SK-N-MC (cell line): ENCODE measurements around the gene ZNF787.

ENCODE experiments used
- EZH2 ChIP-seq: fragments of 200-600 bp; sonication (generic); IDR thresholded peaks from one replicate; pipeline ENCODE4 v1.6.1; 2017; ENCODE audit warnings: antibody characterized with exemption
- FOXP2 ChIP-seq: optimal IDR thresholded peaks from 2 replicates; pipeline ENCODE3; 2011; ENCODE audit warnings: mild to moderate bottlenecking, moderate library complexity; ENCODE audit not compliant: insufficient read depth; ENCODE audit errors: extremely low read length, control extremely low read depth
- POLR2AphosphoS5 ChIP-seq: IDR thresholded peaks from 2 replicates; pipeline ENCODE4 v1.6.1; 2012; ENCODE audit warnings: mild to moderate bottlenecking, low read depth, low read length, borderline replicate concordance

DNA sequence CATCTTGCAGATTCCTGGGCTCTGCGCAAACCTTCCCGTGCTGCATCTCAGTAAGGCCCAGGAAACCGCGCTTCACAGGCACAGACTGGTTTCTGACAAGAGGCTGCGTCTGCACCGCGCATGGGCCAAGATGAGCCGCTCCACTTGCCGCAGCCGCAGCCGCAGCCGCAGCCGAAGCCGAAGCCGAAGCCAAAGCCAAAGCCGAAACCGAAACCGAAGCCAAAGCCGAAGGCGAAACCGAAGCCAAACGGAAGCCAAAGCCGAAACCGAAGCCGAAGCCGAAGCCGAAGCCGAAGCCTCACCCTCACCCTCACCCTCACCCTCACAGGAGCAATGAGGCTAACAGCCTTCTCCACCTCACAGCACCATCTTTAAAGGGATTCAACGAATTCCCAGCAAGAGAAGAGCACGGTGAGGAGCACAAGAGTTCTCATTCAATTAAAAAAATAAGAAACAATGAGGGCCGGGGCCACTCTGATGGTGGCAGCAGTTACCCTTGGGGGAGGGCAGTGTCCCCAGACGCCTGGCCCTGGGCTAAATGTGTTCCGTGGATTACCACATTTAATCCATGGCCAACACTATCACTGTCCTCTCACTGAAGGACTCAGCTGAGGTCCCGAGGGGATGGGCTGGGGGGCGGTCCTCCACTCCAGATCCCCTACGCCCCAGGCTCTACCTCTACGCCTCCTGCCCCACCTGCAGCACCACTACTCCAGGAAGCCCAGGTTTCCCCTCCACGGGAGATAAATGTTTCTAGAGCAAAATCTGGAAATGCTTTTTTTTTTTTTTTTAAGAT is 29.1 kb downstream of the ZNF787 start:
- TF ChIP-seq POLR2AphosphoS5 (no peak), EZH2 (no peak), FOXP2 (no peak)
